Common myeloid progenitor, CD34-positive (primary cell): ENCODE results near the gene SAFB.

Experiments used
- CTCF ChIA-PET: fragments of 350-600 bp; sonication (Branson Sonifier 250); formaldehyde crosslinking; loops from one replicate; lab custom pipeline; 2021; ENCODE audit warnings: antibody characterized with exemption; lab: Charles Lee
- POLR2A ChIA-PET: fragments of 350-600 bp; sonication (Branson Sonifier 250); formaldehyde crosslinking; loops from one replicate; lab custom pipeline; 2021; ENCODE audit warnings: antibody characterized with exemption; lab: Charles Lee
- DNase-seq, 3 donors: peaks; one replicate each; pipeline versions ENCODE4 v3.0.0 to v3.0.0-alpha.2; 2013
- H3K27ac ChIP-seq, 2 experiments: 1 replicate in 1 of 2; 2 replicates in 1 of 2; pipeline ENCODE4 v1.7.0; 2013; ENCODE audit warnings: inconsistent platforms in 2 of 2, low read length in 2 of 2, mild to moderate bottlenecking in 2 of 2, low read depth in 1 of 2, moderate library complexity in 1 of 2; ENCODE audit not compliant: severe bottlenecking in 2 of 2, insufficient read depth in 1 of 2, poor library complexity in 1 of 2
- H3K27me3 ChIP-seq, 5 experiments: replicated peaks in 2 of 5; 1 replicate in 3 of 5; 2 replicates in 2 of 5; pipeline versions ENCODE4 v1.6.1 to v1.7.0; 2013; ENCODE audit warnings: low read length in 4 of 5, mild to moderate bottlenecking in 2 of 5, moderate library complexity in 2 of 5, inconsistent platforms in 1 of 5; ENCODE audit not compliant: insufficient read depth in 5 of 5, control insufficient read depth in 4 of 5
- H3K36me3 ChIP-seq, 4 experiments: 1 replicate in 2 of 4; 2 replicates in 2 of 4; pipeline versions ENCODE4 v1.6.1 to v1.7.0; 2013; ENCODE audit warnings: low read length in 3 of 4, control low read depth in 1 of 4, mild to moderate bottlenecking in 1 of 4; ENCODE audit not compliant: control insufficient read depth in 4 of 4, insufficient read depth in 4 of 4
- H3K4me1 ChIP-seq, 4 experiments: 1 replicate in 3 of 4; 2 replicates in 1 of 4; pipeline versions ENCODE4 v1.6.1 to v1.7.1; 2013; ENCODE audit warnings: low read length in 3 of 4, mild to moderate bottlenecking in 3 of 4, control low read depth in 1 of 4, inconsistent platforms in 1 of 4, moderate library complexity in 1 of 4; ENCODE audit not compliant: control insufficient read depth in 4 of 4, insufficient read depth in 4 of 4; ENCODE audit errors: control extremely low read depth in 1 of 4
- H3K4me3 ChIP-seq, 7 experiments: 1 replicate in 4 of 7; 2 replicates in 3 of 7; pipeline versions ENCODE4 v1.5.1 to v1.7.0; 2013; ENCODE audit warnings: mild to moderate bottlenecking in 7 of 7, low read length in 6 of 7, moderate library complexity in 6 of 7, inconsistent platforms in 2 of 7, low read depth in 2 of 7, control low read depth in 1 of 7; ENCODE audit not compliant: insufficient read depth in 4 of 7, control insufficient read depth in 1 of 7; ENCODE audit errors: extremely low read depth in 1 of 7
- H3K9me3 ChIP-seq, 5 experiments: 1 replicate in 4 of 5; 2 replicates in 1 of 5; pipeline versions ENCODE4 v1.6.1 to v1.7.1; 2013; ENCODE audit warnings: low read length in 4 of 5, mild to moderate bottlenecking in 2 of 5, inconsistent platforms in 1 of 5, low read depth in 1 of 5, moderate library complexity in 1 of 5; ENCODE audit not compliant: control insufficient read depth in 4 of 5, insufficient read depth in 2 of 5; ENCODE audit errors: control extremely low read depth in 1 of 5
- WGBS: methylation state at CpG from one replicate; pipeline ENCODE4 v1.1.5; 2013; ENCODE audit not compliant: insufficient coverage; 5-methylcytosine and 5-hydroxymethylcytosine counted together

The SAFB gene

DNA sequence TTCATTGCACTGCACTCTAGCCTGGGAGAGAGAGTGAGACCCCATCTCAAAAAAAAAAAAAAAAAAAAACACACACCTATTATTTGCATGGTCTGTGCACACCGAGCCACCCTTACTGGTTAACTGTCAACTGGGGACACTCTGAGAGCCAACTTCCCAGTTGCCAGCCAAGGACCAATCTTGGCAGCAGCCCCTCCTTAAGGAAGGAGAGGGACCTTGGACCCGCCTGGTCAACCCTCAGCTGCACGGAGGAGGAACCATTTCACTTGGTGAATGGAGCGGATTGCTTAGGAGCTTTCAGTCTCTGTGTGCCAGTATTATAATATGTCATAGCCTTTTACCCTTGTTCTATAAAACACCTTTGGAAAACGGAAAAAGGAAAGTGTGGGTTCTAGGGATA, 32.5 kb downstream of the SAFB start:
- Histone ChIP-seq H3K4me3 (no peak overlapping the region), H3K27ac (no peak overlapping the region), H3K27me3 (no peaks in the 10 kb centered on the region), H3K36me3 (peaks cover 29 to 90% (median 65%) of the 10 kb centered on the region in 4 experiments), H3K9me3 (no peaks in the 10 kb centered on the region), H3K4me1 (no peaks in the 10 kb centered on the region)
- ChIA-PET POLR2A (no interaction called here), CTCF (interaction anchor here (1.7 kb wide), 1 partner anchor 15 kb away, joined by 3 read pairs; no protein-coding TSS in a partner anchor)
- no CpG with 5 or more reads among the region's 5 CpGs for WGBS
- no peak for DNase-seq

- Histone ChIP-seq H3K4me3 (no peak overlapping the region), H3K4me1 (no peaks in the 10 kb centered on the region), H3K27me3 (no peaks in the 10 kb centered on the region), H3K9me3 (no peaks in the 10 kb centered on the region), H3K27ac (no peak overlapping the region), H3K36me3 (peaks cover 38 to 85% (median 60%) of the 10 kb centered on the region in 4 experiments)
- no peak for DNase-seq
- ChIA-PET POLR2A (interaction anchor here (0.9 kb wide), 1 partner anchor 10 kb away, joined by 3 read pairs; no protein-coding TSS in a partner anchor), CTCF (no interaction called here)
- 98% methylated on average over 39 of the region's 42 CpGs for WGBS
Observed at GRCh38 chr19:5661483-5661882, 38.6 kb downstream of the SAFB start.

DNA sequence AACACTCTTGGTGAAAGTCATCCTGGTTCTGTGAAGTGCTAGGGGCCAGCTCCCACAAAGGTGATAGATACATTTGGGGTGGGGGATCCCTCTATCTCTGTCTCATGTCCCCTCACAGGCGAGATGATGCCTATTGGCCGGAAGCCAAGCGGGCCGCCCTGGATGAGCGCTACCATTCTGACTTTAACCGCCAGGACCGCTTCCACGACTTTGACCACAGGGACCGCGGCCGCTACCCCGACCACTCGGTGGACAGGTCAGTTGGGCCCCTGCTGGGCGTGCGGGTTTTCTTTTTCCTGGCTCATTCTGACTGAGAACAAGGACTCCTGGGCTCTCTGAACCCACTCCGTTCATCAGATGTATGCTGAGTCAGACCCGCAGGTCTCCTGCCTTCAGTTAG, 41.0 kb downstream of the SAFB start:
- H3K4me1 ChIP-seq, result no peaks in the 10 kb centered on the region
- H3K27me3 ChIP-seq, result no peaks in the 10 kb centered on the region
- no peaks in the 10 kb centered on the region for H3K9me3 ChIP-seq
- peaks cover 31 to 89% (median 68%) of the 10 kb centered on the region in 4 experiments for H3K36me3 ChIP-seq
- WGBS, result 100% methylated on average over 13 of the region's 17 CpGs
- H3K27ac ChIP-seq, result no peak overlapping the region
- ChIA-PET POLR2A (interaction anchor here (0.7 kb wide), 1 partner anchor 64 kb away, joined by 3 read pairs; no protein-coding TSS in a partner anchor), CTCF (interaction anchor here (1.5 kb wide), 1 partner anchor 23 kb away, joined by 4 read pairs; no protein-coding TSS in a partner anchor)
- no peak overlapping the region for H3K4me3 ChIP-seq
- no peak for DNase-seq

GRCh38 chr19:5664515-5664914, 41.6 kb downstream of the SAFB start:
- no peak for DNase-seq
- Histone ChIP-seq H3K36me3 (peaks cover 29 to 94% (median 70%) of the 10 kb centered on the region in 4 experiments), H3K9me3 (no peaks in the 10 kb centered on the region), H3K4me3 (no peak overlapping the region), H3K4me1 (no peaks in the 10 kb centered on the region), H3K27me3 (no peaks in the 10 kb centered on the region), H3K27ac (no peak overlapping the region)
- CTCF ChIA-PET, result interaction anchor here (1.4 to 1.5 kb wide), 2 partner anchors 14 to 22 kb away, joined by 3 to 4 read pairs; no protein-coding TSS in a partner anchor
- POLR2A ChIA-PET, result no interaction called here
- WGBS, result 100% methylated on average over 2 of the region's 2 CpGs

GRCh38 chr19:5665781-5666513, 43.1 kb downstream of the SAFB start:
- ChIA-PET POLR2A (no interaction called here), CTCF (interaction anchor here (1.3 to 1.7 kb wide), 2 partner anchors 11 to 19 kb away, joined by 3 read pairs; no protein-coding TSS in a partner anchor)
- Histone ChIP-seq H3K27me3 (no peaks in the 10 kb centered on the region), H3K27ac (no peak overlapping the region), H3K4me3 (no peak overlapping the region), H3K9me3 (no peaks in the 10 kb centered on the region), H3K4me1 (no peaks in the 10 kb centered on the region), H3K36me3 (peaks cover 23 to 86% (median 64%) of the 10 kb centered on the region in 4 experiments)
- DNase-seq, result no peak
- 89% methylated on average over 7 of the region's 10 CpGs for WGBS

- Histone ChIP-seq H3K27ac (no peak overlapping the region), H3K36me3 (peaks cover 15 to 85% (median 61%) of the 10 kb centered on the region in 4 experiments), H3K4me3 (no peak overlapping the region), H3K9me3 (no peaks in the 10 kb centered on the region), H3K27me3 (no peaks in the 10 kb centered on the region), H3K4me1 (no peaks in the 10 kb centered on the region)
- ChIA-PET CTCF (interaction anchor here (1.3 to 1.7 kb wide), 2 partner anchors 10 to 20 kb away, joined by 3 read pairs; no protein-coding TSS in a partner anchor), POLR2A (interaction anchor here (0.6 kb wide), 1 partner anchor 40 kb away, joined by 3 read pairs; no protein-coding TSS in a partner anchor)
- 94% methylated on average over 21 of the region's 26 CpGs for WGBS
- DNase-seq, result no peak
Observed at GRCh38 chr19:5666921-5667610, 44.2 kb downstream of the SAFB start.
